NCI-H82 (cell line): Measurements from ENCODE around the gene AGPAT4.
"Not testable (repeated sequence)": the region's sequence is repeated elsewhere in the genome, so short reads cannot be mapped to it uniquely, and the experiment has no call there.

Experiments
- DNase-seq: peaks from one replicate; lab custom pipeline; 2025; lab: John Stamatoyannopoulos, UW

Gene AGPAT4

DNA sequence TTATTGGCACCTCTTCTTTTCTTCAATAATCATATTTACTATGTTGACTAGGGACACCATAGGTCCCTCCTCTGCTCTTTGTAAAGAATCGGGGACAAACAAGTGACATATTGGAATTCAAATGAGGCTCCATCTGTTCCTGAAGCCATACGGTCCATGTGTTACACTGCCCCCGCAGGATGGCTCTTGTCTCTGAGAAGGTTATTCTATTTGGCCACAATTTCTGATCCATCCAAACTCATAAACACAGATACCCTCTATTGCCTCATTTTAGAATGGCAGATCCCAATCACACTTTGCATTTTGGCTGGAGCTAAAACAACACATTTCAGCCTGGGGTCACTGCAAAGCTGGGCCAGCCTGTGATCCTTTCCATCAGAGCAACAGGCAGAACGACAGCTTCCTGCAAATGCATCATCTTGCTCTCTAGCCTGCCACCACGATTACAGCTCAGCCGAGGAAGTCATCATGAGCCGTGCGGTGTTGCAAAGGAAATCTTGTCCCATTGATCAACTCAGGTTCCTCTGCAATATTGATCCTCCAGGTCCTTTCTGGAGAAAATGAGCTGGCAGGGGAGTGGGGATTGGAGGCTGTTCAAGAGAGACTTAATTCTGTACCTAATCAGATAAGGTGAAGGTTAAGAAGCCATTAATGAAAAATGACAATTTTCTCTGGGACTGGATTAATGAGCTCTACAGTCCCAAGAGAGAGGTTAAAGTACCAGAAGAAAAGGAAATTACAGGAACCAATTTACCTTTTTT, 73.1 kb downstream of the AGPAT4 start:
- DNase-seq = peak; percentile 48

GRCh38 chr6:161199850-161200249, 74.0 kb downstream of the AGPAT4 start:
- DNase-seq = no peak

- no peak for DNase-seq
Observed at GRCh38 chr6:161198783-161199460, 74.9 kb downstream of the AGPAT4 start.

DNA sequence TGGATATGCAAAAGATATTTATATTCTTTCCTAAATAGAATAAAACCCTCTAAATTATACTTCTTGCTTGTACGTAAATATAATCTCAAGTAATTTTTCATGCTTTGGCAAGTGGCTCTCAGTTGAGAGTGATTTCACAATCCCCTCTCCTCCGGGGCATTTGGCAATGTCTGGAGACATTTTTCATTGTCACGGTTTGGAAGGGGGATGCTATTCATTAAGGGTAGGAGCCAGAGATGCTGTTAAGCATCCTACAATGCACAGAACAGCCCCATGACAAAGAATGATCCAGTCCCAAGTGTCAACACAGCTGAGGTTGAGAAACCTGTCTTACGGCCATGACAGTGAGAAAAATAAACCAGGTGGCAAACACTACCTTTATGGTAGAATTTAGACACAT, 75.7 kb downstream of the AGPAT4 start:
- no peak for DNase-seq

DNA sequence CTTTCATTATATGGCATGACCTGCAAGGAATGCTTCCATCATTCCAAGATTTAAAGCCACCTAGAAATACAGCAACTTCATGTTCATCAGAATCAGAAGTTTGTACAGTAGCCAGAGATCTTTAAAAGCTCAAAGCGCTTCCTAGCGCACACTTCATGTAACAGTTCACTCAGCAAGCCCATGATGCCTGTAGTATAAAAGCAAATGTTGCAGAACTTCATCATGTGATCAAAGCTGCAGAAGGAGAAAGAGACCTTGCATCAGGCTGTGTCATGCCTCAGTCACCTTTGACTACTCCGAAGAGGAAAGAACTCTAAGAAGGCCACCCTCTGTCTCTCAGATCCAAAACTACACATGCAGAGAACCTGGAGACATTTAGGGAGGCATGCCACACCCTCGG, 78.5 kb downstream of the AGPAT4 start:
- no peak for DNase-seq

- DNase-seq = no peak
Observed at GRCh38 chr6:161194374-161194773, 79.5 kb downstream of the AGPAT4 start.

DNA sequence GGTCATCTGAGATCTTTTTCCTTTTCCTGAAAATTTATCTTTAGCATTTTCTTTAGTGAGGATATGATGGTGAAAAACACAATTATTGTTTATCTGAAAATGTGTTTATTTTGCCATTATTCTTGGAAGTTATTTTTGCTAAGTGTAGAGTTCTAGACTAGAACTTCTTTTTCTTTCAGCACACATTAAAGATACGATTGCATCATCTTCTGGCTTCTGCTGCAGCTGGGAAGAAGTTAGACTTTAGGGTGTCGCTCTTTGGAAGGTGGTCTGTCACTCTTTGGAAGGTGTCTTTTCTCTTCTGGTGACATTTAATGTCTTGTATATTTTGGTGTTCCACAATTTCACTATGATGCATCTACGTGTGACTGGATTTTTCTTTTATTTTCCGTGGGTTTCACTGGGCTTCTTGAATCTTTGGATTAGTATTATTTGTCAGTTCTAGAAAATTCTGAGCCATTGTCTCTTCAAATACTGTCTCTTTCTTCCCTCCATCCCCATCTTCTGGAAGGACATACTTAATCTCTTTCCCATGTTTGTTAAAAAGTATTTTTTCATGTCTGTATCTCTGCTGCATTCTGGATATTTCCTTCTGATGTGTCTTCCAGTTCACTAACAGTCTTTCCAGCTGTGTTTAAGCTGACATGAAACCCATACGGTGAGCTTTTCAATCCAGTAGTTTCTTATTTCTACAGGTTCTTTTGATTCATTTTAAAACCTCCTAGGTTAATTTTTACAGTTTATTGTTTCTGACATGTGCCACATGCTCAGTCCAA, 81.0 kb downstream of the AGPAT4 start:
- DNase-seq = no peak

GRCh38 chr6:161191671-161192070, 82.2 kb downstream of the AGPAT4 start:
- DNase-seq = no peak

DNA sequence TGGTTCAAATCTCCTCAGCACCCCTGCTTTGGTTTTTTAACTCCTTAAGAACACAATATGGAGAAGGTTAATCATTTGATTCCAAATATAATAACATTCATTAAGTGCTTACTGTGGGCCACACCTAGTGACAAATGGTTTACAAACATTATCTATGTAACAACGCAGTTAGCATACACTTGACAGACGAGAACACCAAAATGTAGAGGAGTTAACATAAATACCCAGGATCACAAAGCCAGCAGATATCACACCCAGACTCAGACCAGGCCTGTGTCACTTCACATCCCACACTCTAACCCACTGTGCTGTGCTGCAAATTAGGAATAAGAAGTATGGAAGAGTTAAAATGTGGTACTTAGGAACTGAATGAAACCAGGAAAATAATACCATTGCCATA, 82.9 kb downstream of the AGPAT4 start:
- no peak for DNase-seq

- no peak for DNase-seq
Observed at GRCh38 chr6:161189891-161190290, 84.0 kb downstream of the AGPAT4 start.

GRCh38 chr6:161188547-161189465, 85.1 kb downstream of the AGPAT4 start:
- DNase-seq = no peak

GRCh38 chr6:161186173-161186769, 87.6 kb downstream of the AGPAT4 start:
- DNase-seq = no peak

DNA sequence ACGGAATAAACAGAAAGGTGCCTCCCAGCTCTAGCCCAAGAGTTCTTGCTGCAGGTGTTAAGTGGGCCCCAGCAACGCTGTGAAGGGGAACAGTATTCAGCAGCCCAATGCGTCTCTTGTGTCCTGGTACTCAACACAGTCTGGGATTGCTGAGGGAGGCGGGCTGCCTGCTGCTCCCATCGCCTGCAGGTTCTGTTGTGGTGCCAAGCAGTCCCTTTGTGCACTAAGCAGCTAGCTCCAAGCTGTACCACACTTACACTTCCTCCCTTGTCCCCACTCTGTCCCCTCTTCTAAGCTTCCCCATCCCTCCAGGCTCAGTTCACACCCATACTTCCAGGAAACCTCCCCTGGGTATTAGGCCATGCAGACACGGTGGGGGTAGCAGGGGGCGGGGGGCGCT, 92.7 kb downstream of the AGPAT4 start:
- DNase-seq = no peak

DNA sequence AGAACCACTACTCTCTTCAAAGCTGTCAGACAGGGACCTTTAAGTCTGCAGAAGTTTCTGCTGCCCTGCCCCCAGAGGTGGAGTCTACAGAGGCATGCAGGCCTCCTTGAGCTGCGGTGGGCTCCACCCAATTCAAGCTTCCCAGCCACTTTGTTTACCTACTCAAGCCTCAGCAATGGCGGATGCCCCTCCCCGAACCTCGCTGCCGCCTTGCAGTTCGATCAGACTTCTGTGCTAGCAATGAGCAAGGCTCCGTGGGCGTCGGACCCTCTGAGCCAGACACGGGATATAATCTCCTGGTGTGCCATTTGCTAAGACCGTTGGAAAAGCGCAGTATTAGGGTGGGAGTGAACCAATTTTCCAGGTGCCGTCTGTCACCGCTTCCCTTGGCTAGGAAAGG, 95.7 kb downstream of the AGPAT4 start:
- DNase-seq = not testable (repeated sequence)

DNA sequence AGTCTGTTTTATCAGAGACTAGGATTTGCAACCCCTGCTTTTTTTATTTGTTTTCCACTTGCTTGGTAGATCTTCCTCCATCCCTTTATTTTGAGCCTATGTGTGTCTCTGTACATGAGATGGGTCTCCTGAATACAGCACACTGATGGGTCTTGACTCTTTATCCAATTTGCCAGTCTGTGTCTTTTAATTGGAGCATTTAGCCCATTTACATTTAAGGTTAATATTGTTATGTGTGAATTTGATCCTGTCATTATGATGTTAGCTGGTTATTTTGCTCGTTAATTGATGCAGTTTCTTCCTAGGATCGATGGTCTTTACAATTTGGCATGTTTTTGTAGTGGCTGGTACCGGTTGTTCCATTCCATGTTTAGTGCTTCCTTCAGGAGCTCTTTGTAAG, 97.4 kb downstream of the AGPAT4 start:
- not testable (repeated sequence) for DNase-seq

DNA sequence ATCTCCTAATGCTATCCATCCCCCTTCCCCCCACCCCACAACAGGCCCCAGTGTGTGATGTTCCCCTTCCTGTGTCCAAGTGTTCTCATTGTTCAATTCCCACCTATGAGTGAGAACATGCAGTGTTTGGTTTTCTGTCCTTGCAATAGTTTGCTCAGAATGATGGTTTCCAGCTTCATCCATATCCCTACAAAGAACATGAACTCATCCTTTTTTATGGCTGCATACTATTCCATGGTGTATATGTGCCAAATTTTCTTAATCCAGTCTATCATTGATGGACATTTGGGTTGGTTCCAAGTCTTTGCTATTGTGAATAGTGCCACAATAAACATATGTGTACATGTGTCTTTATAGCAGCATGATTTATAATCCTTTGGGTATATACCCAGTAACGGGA, 101.1 kb downstream of the AGPAT4 start:
- not testable (repeated sequence) for DNase-seq

DNA sequence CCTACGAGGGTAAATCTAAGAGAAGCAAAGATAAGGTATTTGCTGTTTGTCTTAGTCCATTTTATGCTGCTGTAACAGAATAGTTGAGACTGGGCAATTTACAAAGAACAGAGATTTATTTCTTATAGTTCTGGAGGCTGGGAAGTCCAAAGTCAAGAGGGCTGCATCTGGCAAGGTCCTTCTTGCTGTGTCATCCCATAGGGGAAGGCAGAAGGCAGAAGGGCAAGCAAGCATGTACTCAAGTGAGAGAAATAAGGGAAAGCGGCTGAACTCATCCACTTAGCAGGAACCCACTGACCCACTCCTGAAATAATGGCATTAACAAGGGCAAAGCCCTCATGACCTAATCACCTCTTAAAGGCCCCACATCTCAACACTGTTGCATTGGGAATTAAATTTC, 102.7 kb downstream of the AGPAT4 start:
- no peak for DNase-seq

DNA sequence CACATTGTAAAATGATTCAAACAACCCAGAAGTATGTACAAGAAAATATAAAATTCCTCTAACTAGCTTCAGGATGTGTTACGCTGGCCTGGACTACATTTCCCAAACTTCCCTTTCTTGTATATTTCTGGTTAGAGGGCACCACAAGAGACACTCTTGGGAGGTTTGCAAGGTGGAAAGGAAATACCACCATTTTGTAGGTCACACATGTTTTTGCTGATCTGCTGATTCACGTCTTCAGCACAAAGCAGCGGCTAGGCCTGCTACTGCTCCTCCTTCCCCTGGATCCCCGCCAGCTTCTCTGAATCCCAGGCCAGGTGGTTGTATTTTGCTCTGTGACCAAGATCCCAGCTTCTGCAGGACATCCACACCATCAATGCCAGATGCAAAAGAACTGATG, 104.2 kb downstream of the AGPAT4 start:
- peak; percentile 10 for DNase-seq

- no peak for DNase-seq
Observed at GRCh38 chr6:161169035-161169434, 104.8 kb downstream of the AGPAT4 start.

GRCh38 chr6:161168281-161168891, 105.5 kb downstream of the AGPAT4 start:
- peak; percentile 15 for DNase-seq

DNA sequence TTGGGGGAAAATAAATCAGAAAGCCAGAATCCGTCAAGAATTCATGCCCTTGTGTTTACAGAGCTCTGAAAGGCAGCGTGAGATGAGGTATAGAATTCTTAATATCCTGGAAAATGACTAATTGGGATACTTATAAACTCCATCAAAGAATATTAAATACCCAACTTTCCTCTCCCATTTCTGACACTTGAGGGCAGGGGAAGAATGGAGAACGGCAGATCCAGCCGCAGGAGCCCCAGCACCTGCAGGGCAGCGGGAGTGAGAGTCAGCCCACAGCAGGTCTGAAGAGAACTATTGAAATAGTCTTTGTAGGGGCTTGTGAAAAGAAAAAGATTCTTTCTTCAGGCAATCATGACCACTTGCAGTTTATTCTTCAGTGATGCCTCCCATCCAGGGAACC, 107.2 kb downstream of the AGPAT4 start:
- DNase-seq = no peak
